ELF-1 (cell line): ENCODE data around the gene ACSM5.
"Not testable (repeated sequence)": the region's sequence is repeated elsewhere in the genome, so short reads cannot be mapped to it uniquely, and the experiment has no call there.

Experiments
- DNase-seq: peaks from one replicate; pipeline ENCODE4 v3.0.0-alpha.2; 2016; ENCODE audit warnings: low read depth, low spot score

ACSM5 gene

GRCh38 chr16:20398603-20399002 is 10.7 kb upstream of the ACSM5 start:
- no peak for DNase-seq

- no peak for DNase-seq
These were observed 10.1 kb upstream of the ACSM5 start for GRCh38 chr16:20399185-20399584.

GRCh38 chr16:20401066-20401465 is 8.3 kb upstream of the ACSM5 start:
- DNase-seq, result no peak

- DNase-seq, result peak; percentile 15
These were observed 7.8 kb upstream of the ACSM5 start for GRCh38 chr16:20401475-20402016.

- no peak for DNase-seq
These were observed 6.7 kb upstream of the ACSM5 start for GRCh38 chr16:20402651-20403050.

GRCh38 chr16:20404637-20405036 is 4.7 kb upstream of the ACSM5 start, which contains the start of gene PDILT:
PDILT (minus strand) TSS chr16:20404737; CDS start chr16:20399300, 5,437 bp downstream.
- no peak for DNase-seq

- DNase-seq, result no peak
These were observed 888 bp downstream of the ACSM5 start for GRCh38 chr16:20410121-20410723.

- DNase-seq, result no peak
These were observed 1.7 kb downstream of the ACSM5 start for GRCh38 chr16:20411055-20411454.

GRCh38 chr16:20415541-20415940 is 6.2 kb downstream of the ACSM5 start:
- no peak for DNase-seq

GRCh38 chr16:20419093-20419492 is 9.8 kb downstream of the ACSM5 start:
- DNase-seq, result not testable (repeated sequence)

- DNase-seq, result not testable (repeated sequence)
These were observed 12.4 kb downstream of the ACSM5 start for GRCh38 chr16:20421748-20422147.

- DNase-seq, result not testable (repeated sequence)
These were observed 14.4 kb downstream of the ACSM5 start for GRCh38 chr16:20423772-20424128.

- no peak for DNase-seq
These were observed 15.0 kb downstream of the ACSM5 start for GRCh38 chr16:20424129-20424866.

- DNase-seq, result not testable (repeated sequence)
These were observed 18.1 kb downstream of the ACSM5 start for GRCh38 chr16:20427401-20427797.

GRCh38 chr16:20429499-20429898 is 20.2 kb downstream of the ACSM5 start:
- not testable (repeated sequence) for DNase-seq

GRCh38 chr16:20430480-20430879 is 21.1 kb downstream of the ACSM5 start:
- DNase-seq, result not testable (repeated sequence)

- DNase-seq, result no peak
These were observed 21.6 kb downstream of the ACSM5 start for GRCh38 chr16:20430948-20431347.

GRCh38 chr16:20438950-20439349 is 29.6 kb downstream of the ACSM5 start:
- not testable (repeated sequence) for DNase-seq

GRCh38 chr16:20439820-20440231 is 30.5 kb downstream of the ACSM5 start:
- DNase-seq, result not testable (repeated sequence)

- not testable (repeated sequence) for DNase-seq
These were observed 31.4 kb downstream of the ACSM5 start for GRCh38 chr16:20440731-20441130.

- no peak for DNase-seq
These were observed 31.9 kb downstream of the ACSM5 start for GRCh38 chr16:20441191-20441590.

GRCh38 chr16:20441859-20442258 is 32.5 kb downstream of the ACSM5 start:
- DNase-seq, result not testable (repeated sequence)
